ENCODE measurements around the gene FAM156A.
"Not testable (repeated sequence)": the region's sequence is repeated elsewhere in the genome, so short reads cannot be mapped to it uniquely, and the experiment has no call there.

DNA sequence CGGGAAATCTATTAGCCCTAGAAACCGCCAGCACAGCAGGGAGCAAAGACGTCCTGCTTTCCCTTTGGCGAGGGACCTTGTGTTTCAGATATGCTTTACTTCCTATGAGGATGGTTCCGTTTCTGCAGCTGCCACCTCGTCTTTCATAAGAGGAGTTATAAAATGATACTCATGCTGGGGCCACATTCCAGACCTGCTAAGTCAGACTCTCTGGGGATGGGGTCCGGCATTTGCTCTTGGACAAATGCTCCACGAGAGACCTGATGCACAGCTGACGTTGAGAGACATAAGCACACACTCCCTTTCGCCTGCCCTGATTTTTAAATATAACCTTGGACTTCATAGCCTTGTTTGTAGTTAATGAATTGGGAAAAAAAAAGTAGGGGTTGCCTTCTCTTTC lies 16.6 kb downstream of the FAM156A start:
- TF ChIP-seq, protein P1, sequence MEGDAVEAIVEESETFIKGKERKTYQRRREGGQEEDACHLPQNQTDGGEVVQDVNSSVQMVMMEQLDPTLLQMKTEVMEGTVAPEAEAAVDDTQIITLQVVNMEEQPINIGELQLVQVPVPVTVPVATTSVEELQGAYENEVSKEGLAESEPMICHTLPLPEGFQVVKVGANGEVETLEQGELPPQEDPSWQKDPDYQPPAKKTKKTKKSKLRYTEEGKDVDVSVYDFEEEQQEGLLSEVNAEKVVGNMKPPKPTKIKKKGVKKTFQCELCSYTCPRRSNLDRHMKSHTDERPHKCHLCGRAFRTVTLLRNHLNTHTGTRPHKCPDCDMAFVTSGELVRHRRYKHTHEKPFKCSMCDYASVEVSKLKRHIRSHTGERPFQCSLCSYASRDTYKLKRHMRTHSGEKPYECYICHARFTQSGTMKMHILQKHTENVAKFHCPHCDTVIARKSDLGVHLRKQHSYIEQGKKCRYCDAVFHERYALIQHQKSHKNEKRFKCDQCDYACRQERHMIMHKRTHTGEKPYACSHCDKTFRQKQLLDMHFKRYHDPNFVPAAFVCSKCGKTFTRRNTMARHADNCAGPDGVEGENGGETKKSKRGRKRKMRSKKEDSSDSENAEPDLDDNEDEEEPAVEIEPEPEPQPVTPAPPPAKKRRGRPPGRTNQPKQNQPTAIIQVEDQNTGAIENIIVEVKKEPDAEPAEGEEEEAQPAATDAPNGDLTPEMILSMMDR (IDR thresholded peaks at IDR 0.05) = not testable (repeated sequence)
- TF ChIP-seq POLR2AphosphoS5 (IDR thresholded peaks at IDR 0.05) = not testable (repeated sequence)

Measured in esophagus muscularis mucosa (tissue), 3 donors.